ELF-1 (cell line): ENCODE data around the gene EYA4.
"Not testable (repeated sequence)": the region's sequence is repeated elsewhere in the genome, so short reads cannot be mapped to it uniquely, and the experiment has no call there.

Experiments used
- DNase-seq: peaks from one replicate; pipeline ENCODE4 v3.0.0-alpha.2; 2016; ENCODE audit warnings: low read depth, low spot score

The EYA4 gene

DNA sequence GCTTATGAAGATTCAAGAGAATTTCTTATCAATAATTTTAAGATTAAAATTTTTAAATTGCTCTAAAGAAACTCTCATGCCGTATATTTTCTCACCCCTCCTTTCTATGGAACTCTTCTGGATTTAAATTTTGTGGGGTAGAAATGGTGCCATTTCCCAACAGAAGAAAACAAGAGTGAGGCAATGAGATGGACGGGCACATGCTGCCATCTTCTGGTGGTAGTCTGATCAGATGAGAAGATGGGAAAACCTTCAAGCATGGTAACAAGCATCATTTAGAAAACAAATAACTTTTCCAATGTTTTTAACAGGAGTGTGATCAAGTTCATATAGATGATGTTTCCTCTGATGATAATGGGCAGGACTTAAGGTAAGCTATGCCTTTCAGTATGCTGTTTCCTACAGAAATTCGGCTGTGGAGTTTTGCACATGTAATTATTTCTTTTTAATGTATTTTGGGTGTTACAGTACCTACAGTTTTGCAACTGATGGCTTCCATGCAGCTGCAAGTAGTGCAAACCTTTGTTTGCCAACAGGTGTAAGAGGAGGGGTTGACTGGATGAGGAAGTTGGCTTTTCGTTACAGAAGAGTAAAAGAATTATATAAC lies 271.4 kb downstream of the EYA4 start:
- DNase-seq = peak; percentile 41

DNA sequence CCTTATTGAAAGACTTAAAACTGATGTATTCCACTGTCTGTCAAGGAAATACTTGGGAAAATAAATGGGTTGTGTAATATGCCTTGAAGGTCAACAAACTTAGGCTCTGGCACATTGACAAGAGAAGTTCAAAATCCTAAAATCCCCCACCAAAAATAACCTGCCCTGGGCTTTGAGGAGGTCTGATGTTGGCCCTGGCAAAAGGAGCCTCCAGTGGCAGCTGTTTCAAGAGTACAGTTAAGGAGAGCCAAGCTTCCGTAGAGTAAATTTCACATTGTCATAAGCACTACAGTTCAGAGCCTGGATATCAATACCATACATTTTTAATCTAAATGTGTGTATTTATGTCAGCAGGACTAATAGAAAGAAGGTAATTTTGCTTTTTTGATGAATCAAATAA lies 282.7 kb downstream of the EYA4 start:
- DNase-seq = no peak

DNA sequence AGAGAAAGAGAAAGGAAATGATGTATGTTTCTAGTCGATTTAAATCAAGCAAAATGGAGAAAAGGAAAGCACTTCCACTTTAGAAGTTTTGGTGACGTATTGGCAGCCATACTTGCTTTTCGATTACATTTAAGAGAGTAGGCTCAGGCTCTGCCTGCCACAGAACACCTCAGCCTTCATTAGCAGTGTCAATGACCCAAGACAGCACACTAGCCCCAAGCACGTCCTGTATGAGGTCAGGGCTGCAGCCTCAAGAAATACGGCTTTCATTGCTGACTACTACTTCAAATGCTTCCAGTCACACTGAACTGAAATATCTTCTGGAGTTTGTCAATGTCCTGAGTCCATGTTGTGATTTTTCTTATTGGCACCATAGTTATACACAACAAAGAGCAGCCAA lies 285.3 kb downstream of the EYA4 start:
- no peak for DNase-seq

DNA sequence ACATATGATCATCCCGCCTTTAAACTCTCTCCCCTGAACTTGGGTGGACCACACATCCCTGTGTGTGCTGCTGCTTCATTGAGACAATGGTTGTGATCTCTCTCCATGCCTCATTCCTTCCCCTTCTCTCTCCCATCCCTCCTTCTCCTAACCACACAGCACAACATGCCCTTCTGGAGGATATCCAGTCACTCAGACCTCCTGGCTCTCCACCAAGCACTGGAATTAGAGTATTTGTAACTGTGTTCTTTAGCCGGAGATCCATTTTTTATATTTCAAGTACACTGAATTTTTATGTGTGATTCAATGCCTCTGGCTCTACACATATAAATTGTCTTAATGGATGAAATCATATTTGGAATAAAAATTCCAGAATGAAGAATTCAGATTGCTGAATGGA lies 287.4 kb downstream of the EYA4 start:
- no peak for DNase-seq

DNA sequence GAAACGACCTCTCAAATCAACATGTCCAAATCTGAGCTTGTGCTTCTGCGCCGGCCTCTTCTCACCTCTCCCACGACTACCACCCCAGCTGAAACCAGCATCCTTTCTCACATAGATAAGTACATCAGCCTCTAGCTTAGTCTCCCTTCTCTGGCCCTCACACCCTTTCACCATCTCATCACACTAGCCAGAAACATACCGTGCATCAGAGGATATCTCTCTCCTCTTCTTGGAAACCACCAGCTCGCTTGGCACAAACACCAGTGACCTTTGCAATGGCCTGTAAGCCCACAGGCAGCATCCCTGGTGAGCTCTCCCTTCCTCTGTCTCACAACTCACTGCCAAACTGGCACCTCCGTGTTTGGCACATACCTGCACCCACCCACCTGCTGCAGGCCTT lies 291.8 kb downstream of the EYA4 start:
- DNase-seq = no peak

DNA sequence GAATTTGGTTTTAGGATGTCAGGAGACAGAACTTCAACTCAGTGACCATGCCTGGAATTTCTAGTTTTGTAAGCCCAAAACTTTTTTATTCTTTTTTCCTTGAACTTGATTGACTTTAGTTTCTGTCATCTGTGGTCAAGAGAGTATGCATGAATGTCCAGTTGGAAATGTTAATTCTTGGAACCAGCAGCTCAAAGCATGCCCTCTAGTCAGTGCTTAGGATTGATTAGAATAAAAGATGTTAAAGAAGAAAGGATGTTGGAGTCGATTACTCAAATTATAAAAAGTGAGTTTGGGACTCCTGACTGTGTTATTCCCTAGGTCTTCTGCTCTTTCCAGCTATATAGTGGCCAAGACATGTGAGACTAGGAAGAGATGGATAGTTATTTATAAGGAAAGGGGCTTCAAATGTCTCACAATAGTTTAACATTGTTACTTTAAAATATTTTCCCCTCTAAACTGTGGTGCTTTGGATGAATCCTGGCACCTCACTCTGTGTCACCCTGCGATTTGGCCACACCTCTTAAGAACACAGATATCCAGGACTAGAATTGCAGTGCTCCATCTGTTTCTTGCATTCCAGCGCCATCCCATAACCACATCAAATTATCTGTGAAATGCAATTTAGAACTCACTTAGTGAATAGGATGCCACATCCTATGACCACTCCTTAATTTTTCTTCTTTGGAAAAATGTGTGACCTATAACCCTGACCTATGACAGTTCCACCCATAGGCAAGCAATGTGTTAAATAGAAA lies 298.5 kb downstream of the EYA4 start:
- DNase-seq = no peak

DNA sequence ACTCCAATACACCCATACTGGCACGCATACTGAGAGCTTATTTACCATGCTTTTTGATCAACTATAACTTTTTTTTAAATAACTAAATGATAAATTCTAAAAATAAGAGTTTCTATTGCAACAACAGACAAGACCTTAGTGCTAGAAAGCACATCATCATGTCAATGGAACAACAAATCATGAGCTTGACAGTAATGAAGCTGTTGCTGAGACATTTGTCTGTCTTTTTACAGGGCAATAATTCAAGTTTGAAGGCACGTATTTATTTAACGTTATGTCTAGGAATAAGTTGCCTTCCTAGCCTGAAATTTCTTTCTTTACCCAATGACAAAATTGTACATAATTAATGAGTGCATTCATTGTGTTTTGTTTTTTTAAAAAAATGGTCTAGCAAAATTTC lies 299.2 kb downstream of the EYA4 start:
- DNase-seq = no peak

DNA sequence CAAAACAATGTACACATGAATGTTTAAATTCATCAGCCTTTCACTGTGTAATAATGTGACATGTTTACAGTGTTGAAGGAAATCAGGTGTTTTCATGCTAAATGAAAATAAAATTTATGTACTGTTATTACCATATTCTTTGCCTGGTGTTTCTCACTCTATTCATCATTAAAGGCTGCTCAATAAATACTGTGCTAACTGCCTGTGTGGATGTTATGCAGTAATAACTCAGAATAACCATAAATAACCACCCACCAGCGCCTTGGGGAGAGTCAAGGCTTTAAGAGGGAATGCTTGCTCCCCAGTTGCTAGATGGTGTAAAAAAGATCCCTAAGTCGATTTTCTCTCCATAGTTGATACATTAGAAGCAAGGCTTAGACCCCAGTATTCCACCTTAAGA lies 299.9 kb downstream of the EYA4 start:
- no peak for DNase-seq

DNA sequence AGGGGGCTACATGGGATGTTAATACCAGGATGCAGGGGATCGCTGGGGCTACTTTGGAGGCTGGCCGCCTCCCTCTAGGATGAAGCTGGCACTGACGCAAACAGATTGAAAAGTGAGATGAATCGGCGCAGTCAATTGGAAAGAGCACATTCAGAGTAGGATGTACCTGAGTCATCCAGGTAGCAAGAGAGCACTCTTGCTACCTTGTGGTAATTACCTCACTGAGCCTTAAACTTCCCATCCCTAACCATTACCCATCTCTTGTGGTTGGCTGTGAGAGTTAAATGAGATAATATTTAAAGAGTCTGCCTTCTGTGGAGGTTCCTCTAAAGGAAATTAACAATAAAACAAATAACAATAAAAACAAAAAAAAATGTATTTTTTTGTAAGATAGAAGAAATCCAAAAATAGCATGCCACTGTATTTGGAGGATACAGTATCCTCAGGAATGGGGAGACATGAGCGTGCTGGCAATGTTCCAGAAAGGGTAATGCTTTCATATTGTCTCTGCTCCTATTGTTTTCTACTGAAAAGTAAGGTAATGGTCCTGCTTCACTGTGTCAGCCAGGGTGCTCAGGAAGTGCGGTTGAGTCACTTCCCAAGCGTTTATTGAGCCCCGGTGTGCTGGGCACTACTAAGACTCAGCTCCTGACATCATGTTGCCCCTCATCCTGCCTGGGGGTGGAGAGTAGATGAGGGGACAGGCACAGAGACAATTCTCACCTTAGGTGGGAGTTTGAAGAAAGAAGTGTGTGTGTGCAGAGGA lies 301.1 kb downstream of the EYA4 start:
- no peak for DNase-seq

DNA sequence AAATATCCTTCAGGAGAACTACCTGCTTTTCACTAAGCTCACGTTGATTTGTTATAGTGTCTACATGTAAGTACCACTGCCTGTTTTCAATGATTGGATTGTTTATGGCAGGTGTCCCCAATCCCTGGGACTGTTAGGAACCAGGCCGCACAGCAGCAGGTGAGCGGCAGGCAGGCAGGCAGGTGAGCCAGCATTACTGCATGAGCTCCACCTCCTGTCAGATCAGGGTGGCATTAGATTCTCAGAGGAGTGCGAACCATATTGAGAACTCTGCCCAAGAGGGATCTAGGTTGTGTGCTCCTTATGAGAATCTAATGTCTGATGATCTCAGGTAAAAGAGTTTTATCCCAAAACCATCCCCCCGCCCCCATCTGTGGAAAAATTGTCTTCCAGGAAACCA lies 303.3 kb downstream of the EYA4 start:
- DNase-seq = no peak

DNA sequence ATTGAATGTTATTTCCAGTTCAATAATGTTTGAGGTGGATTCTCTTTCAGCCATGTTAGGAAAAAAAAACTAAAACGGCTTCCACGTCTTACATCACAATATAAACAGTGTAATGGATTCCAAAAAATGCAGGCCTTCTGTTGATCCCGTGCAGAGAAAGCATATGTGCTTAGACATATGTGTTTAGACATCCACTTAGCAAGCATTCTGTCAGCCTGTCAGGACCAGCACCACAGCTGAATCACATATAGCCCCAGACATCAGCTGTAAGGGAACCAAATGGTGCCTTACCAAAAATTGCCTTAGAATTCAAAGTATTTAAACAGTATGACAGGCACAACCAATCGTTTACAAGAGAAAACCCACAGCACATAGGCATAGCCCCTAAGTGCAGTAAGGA lies 304.9 kb downstream of the EYA4 start:
- DNase-seq = no peak

DNA sequence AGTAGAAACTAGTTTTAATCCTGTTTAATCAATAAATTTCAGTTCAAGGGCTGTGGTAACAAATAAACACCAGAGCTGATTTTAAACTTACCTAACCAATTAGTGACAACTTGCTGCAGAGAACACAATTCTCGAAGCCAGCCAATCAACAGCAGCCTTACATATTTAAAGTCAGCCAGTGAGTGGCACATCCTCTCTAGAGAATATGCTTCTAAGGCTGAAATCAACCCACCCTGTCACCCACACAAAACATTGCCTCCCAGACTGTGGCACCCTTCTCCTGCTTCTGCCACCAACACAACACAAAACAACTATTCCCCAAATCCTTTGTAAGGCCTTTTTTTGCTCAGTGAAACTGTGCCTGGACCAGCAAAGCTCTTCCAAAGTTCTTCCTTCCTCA lies 306.0 kb downstream of the EYA4 start:
- no peak for DNase-seq

DNA sequence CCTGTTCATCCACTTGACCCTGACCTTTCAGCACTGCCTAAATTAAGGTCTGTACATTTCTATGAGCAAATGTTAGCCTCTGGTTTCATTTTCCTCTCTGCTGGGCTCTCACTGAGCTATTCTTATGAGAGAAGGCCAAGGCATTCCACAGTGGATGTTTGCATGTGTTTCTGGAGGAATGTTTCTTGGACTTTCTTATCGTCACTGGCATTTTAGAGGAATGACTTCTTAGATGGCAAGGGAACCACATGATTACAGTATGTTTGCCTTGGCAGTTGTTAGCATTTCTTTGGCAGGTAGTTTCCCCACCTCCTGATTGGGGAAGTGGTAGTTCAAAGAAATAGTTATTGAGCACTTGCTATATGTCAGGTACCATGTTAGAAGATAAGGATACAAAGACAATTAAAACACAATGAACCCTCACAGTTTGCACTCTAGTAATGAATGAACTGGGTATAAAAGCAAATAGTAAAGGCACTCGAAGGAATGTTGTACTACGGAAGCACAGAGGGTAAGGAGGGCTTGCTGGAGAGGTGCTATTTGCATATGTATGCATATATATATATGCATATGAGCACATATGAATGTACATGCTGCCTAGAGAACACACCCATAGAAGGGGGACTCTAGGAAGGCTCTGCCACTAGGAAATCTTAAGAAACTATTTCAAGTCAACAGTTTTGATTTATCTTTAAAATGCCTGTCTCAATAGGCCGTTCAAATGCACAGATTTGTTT lies 307.4 kb downstream of the EYA4 start:
- no peak for DNase-seq

DNA sequence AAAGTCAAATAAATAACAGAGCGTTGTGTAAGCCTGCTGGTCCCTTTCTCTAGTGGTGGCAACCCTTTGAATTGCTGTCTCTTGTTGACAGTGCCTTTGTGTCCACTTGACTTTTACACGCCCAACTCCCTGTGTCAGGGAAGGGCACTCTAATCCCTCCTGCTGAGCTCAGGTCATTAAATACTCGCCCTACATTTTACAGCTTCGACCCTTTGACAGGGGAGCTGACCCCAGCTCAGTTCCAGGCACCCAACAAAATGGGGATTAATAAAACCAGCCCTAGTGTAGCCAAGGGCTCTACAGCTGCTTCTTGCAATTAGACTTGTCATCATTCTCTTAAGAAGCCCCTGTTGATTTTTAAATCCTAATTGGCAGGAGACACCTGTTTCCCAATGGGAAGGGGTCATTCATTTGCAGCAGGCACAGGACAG lies 308.2 kb downstream of the EYA4 start:
- peak; percentile 64 for DNase-seq

DNA sequence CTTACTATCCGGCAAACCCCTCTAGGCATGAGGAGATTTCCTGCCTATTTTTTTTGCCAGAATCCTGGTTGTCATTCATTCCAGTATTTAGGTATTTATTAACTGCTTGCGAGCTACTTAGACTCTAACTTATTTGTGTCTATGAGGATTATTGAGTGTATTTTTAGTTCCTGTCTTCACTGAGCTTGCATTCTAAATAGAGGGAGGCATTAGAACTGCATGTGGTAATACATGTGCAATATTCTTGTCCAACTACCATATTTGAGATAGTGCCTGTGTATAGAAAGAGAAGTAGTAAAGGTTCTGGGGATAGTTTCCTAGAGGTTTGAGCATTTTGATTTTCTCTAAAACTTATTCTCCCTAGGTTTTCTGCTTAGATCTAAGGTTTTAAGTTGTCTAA lies 308.9 kb downstream of the EYA4 start:
- no peak for DNase-seq

DNA sequence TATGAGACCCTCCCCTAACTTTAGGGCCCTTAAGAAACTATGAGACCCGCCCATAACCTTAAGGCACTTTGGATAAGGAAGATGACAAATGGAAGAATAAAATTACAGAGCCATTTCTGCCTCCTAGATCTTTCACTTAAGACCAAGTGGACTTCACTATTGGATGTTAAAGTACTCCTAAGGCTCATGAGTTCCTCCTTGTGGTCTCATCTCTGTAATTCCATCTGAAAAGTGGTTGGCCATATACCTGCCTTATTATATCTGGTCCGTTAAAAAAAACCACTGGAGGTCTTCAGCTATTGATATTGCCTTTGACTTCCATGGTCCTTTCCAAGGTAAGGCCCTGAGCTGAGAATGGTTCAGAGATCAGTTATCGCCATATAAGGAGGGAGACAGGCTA lies 310.3 kb downstream of the EYA4 start:
- DNase-seq = no peak

DNA sequence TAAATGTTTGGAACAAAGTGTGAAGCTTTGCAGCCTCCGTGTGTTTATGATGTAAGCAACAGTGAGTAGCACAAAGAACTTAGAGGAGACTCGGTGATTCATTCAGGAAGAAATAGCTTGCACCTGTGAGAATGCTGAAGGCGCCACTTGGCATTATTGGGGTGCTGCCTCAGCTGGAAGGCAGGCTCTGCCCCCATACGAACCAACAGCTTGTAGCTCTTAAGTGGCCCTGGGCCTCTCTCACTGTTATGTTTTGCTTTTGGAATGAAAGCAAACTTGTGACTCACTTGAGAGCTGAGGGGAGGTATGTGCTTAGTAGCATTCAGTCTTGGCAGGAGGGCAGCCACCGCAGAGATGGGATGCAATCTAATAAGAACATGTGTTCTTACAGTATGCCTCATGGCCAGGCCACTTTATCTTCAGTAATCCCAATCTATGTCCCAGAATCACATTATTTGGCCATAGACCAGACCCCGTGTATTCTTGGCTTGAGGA lies 310.7 kb downstream of the EYA4 start:
- peak; percentile 21 for DNase-seq

DNA sequence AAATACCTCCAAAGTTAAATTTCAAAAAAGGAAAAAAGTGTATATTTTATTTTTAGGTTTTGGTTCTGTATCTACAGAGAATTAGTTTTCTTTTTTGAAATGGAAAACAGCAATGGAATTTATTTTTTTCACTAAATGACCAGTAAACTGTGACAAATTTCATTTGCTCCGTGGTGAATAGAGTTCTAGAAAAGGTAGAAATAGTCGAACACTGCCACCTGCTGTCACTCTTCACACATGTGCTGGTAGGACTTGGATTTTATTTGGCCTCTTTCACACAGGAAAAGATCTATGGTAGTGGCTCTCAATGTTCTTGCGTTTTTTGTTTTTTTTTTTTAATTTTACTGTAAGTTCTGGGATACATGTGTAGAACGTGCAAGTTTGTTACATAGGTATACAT lies 312.5 kb downstream of the EYA4 start:
- peak; percentile 19 for DNase-seq

DNA sequence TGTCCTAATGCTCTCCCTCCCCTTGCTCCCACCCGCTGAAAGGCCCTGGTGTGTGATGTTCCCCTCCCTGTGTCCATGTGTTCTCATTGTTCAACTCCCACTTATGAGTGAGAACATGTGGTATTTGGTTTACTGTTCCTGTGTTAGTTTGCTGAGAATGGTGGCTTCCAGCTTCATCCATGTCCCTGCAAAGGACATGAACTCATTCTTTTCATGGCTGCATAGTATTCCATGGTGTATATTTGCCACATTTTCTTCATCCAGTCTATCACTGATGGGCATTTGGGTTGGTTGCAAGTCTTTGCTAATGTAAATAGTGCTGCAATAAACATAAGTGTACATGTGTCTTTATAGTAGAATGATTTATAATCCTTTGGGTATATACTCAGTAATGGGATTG lies 313.0 kb downstream of the EYA4 start:
- not testable (repeated sequence) for DNase-seq

DNA sequence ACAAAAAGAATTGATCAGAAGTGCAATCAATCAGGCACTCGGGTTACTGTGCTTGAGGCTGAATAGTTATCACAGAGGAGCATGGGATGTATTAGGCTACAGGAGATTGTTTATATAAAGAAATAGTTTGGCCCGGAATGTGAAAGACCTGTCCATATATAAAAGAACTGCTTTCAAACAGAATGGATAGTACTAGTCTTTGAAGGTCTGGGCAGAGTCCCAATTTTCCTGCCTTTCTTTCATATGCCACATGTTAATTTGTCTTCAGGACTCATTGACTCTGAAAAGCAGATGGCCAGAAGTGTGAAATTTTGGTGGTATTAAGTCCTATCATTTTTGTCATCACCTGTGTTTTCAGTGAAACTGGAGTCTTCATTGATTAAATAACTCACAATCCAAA lies 314.5 kb downstream of the EYA4 start:
- no peak for DNase-seq

DNA sequence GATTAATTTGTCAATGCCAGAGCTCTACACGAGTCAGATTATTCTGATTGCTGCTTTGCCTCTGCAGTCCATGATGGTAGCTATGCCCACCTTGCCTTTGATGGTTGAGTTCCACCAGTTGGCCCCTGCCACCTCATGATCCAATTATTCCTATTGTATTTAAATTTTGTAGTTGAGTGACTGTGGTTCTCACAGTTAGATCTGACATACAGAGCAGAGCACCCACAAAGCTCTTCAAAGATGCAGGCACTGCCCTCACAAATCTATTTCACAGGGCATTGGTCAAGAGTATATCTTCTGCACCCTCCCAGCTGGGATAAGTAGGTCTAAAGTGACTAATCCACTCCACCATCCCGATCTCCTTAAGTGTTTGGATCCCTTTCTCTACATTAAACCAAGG lies 318.8 kb downstream of the EYA4 start:
- DNase-seq = no peak

DNA sequence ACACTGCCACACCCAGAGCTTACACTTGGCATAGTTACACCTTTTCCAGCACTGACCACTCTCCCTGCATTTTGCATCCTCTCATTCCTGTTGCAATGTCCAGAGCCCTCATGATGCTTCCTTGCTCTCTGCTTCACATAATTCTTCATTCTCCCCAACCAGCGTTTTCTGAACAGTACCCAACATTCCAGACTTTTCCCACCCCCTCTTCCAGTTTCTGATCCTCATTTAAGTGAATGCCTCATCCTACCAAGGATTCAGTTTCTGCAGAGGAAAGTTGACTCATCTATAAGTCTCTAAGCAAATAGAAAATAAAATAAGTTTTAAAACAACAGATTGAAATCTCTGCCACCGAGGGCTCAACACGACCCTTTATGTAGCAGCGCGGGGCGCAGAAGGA lies 326.5 kb downstream of the EYA4 start:
- no peak for DNase-seq
